ENCODE measurements around the gene PTPRM. TPM values are rescaled to one million over a fixed set of nuclear protein-coding genes. Genes with fewer than 3 reads are reported as not detected.

The PTPRM gene
- total and polyA plus RNA-seq, 5 donors from 2014 or later, result 1.1 to 4.6 (median 3.6) TPM

- no peak overlapping the region for H3K4me3 Mint-ChIP-seq
- no peaks in the 10 kb centered on the region for H3K36me3 Mint-ChIP-seq
- H3K27ac Mint-ChIP-seq, result no peak overlapping the region
- no peaks in the 10 kb centered on the region for H3K27me3 ChIP-seq (ENCODE audit: control insufficient read depth, insufficient read depth, low read length)
- peaks cover 0 to 5% (median 0%) of the 10 kb centered on the region in 4 donors for H3K4me1 Mint-ChIP-seq
- H3K4me3 ChIP-seq (ENCODE audit: low read depth, low read length), result no peak overlapping the region
- DNase-seq (no peak), ATAC-seq (ENCODE audit: low read depth in 2 of 2) (no peak)
- no peak overlapping the region for H3K27ac ChIP-seq (ENCODE audit: insufficient read depth, low read length, poor library complexity, severe bottlenecking)
- no peaks in the 10 kb centered on the region for H3K4me1 ChIP-seq (ENCODE audit: control insufficient read depth, insufficient read depth, low read length, poor library complexity, severe bottlenecking)
- H3K9me3 ChIP-seq (ENCODE audit: control insufficient read depth in 2 of 2, low read length in 2 of 2), result no peaks in the 10 kb centered on the region
- no peaks in the 10 kb centered on the region for H3K36me3 ChIP-seq (ENCODE audit: control insufficient read depth, insufficient read depth, low read length)
- peaks cover 0 to 3% (median 0%) of the 10 kb centered on the region in 7 donors for H3K9me3 Mint-ChIP-seq
- H3K27me3 Mint-ChIP-seq, result no peaks in the 10 kb centered on the region
These were observed 59.2 kb downstream of the PTPRM start for GRCh38 chr18:7626175-7626921.

DNA sequence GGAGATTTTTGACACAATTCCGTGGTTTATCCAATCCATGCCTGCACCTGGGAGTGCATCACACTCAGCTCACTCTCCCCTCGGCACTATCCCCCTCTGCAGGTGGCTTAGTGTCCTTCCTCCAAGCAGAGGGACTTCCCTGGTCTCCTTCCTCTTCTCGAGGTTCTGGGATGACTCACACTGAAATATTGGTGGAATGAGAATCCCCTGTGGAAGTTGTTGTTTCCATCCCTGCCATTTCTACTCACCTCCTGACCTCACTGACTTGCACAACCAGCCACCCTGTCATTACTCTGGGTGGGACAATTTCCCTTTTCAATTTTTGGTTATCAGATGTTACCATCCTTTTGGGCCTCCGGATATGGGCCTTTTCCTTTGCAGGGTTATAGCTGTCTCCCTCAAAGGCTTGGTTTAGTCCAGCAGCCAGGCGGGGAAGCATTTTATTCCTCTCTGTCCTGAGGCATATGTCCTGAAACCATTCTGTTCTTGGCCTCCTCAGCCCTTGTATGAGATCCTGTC lies 59.9 kb downstream of the PTPRM start:
- ATAC-seq (ENCODE audit: low read depth in 2 of 2) (no peak), DNase-seq (no peak)
- Mint-ChIP-seq H3K27ac (peak overlapping the region in 1 of 3 donors; percentile 58), H3K4me1 (no peaks in the 10 kb centered on the region), H3K36me3 (no peaks in the 10 kb centered on the region), H3K27me3 (no peaks in the 10 kb centered on the region), H3K9me3 (peaks cover 0 to 3% (median 0%) of the 10 kb centered on the region in 7 donors), H3K4me3 (no peak overlapping the region)
- Histone ChIP-seq H3K4me3 (ENCODE audit: low read depth, low read length) (no peak overlapping the region), H3K27ac (ENCODE audit: insufficient read depth, low read length, poor library complexity, severe bottlenecking) (no peak overlapping the region), H3K27me3 (ENCODE audit: control insufficient read depth, insufficient read depth, low read length) (no peaks in the 10 kb centered on the region), H3K9me3 (ENCODE audit: control insufficient read depth in 2 of 2, low read length in 2 of 2) (no peaks in the 10 kb centered on the region), H3K4me1 (ENCODE audit: control insufficient read depth, insufficient read depth, low read length, poor library complexity, severe bottlenecking) (no peaks in the 10 kb centered on the region), H3K36me3 (ENCODE audit: control insufficient read depth, insufficient read depth, low read length) (no peaks in the 10 kb centered on the region)

- H3K27me3 Mint-ChIP-seq, result no peaks in the 10 kb centered on the region
- no peak for DNase-seq
- H3K4me3 Mint-ChIP-seq, result no peak overlapping the region
These were observed 62.3 kb downstream of the PTPRM start for GRCh38 chr18:7629416-7629815.

GRCh38 chr18:7630731-7631442 lies 63.8 kb downstream of the PTPRM start:
- Mint-ChIP-seq H3K36me3 (no peaks in the 10 kb centered on the region), H3K27me3 (no peaks in the 10 kb centered on the region), H3K4me1 (no peaks in the 10 kb centered on the region), H3K9me3 (peaks cover 0 to 6% (median 0%) of the 10 kb centered on the region in 7 donors), H3K4me3 (no peak overlapping the region), H3K27ac (no peak overlapping the region)
- no peak for ATAC-seq (ENCODE audit: low read depth in 2 of 2)
- Histone ChIP-seq H3K9me3 (ENCODE audit: control insufficient read depth in 2 of 2, low read length in 2 of 2) (no peaks in the 10 kb centered on the region), H3K36me3 (ENCODE audit: control insufficient read depth, insufficient read depth, low read length) (no peaks in the 10 kb centered on the region), H3K27ac (ENCODE audit: insufficient read depth, low read length, poor library complexity, severe bottlenecking) (no peak overlapping the region), H3K4me3 (ENCODE audit: low read depth, low read length) (no peak overlapping the region), H3K27me3 (ENCODE audit: control insufficient read depth, insufficient read depth, low read length) (no peaks in the 10 kb centered on the region), H3K4me1 (ENCODE audit: control insufficient read depth, insufficient read depth, low read length, poor library complexity, severe bottlenecking) (no peaks in the 10 kb centered on the region)
- DNase-seq, result no peak

More at GRCh38 chr18:7629416-7629815, 62.3 kb downstream of the PTPRM start:
- no peak overlapping the region for H3K27ac ChIP-seq (ENCODE audit: insufficient read depth, low read length, poor library complexity, severe bottlenecking)
- no peaks in the 10 kb centered on the region for H3K9me3 ChIP-seq (ENCODE audit: control insufficient read depth in 2 of 2, low read length in 2 of 2)
- no peaks in the 10 kb centered on the region for H3K36me3 ChIP-seq (ENCODE audit: control insufficient read depth, insufficient read depth, low read length)
- H3K27me3 ChIP-seq (ENCODE audit: control insufficient read depth, insufficient read depth, low read length), result no peaks in the 10 kb centered on the region
- no peak overlapping the region for H3K4me3 ChIP-seq (ENCODE audit: low read depth, low read length)
- no peak for ATAC-seq (ENCODE audit: low read depth in 2 of 2)
- Mint-ChIP-seq H3K4me1 (no peaks in the 10 kb centered on the region), H3K36me3 (no peaks in the 10 kb centered on the region), H3K27ac (no peak overlapping the region), H3K9me3 (peaks cover 0 to 4% (median 0%) of the 10 kb centered on the region in 7 donors)
- no peaks in the 10 kb centered on the region for H3K4me1 ChIP-seq (ENCODE audit: control insufficient read depth, insufficient read depth, low read length, poor library complexity, severe bottlenecking)

DNA sequence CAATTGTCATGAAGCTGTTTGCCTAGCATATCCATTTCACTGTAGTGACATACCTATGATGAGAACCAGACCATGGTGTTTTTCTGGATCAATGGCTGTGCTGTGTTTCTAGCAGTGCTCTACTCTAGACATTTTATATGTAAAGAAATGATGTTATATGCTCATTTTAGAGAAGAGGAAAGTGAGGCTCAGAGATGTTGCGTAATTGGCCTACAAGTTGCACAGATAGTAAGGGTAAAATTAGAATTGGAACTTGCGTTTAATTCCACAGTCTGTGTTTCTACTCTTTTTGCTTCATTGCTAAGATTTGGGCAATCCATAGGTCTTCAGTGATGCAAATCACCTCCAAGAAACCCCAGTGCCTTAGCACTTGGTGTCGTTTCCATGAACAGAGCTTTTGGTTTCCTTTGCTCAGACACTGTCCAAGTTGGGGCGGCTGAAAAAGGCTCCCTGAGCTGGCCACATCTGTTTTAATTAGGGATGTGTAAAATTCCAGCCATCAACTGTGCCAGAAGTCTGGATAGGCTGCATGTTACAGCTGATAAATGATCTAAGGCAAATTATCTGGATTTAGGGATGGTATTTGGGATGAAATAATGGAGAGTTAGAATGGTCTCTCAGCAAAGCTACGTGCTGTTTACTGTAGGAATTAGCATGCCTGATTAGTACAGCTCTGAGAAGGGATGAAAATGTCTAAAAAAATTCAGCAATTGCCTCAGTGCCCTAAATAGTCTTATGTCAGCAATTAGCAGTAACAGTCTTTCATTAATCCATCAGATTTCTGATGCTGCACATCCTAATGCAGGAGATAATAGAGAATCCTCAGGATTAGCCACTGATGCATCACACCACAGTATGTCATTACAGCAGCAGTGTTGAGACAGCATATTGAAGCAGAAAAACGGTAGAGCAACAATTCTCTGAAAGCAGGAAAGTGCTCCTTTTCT lies 65.3 kb downstream of the PTPRM start:
- Mint-ChIP-seq H3K36me3 (no peaks in the 10 kb centered on the region), H3K9me3 (peaks cover 0 to 6% (median 0%) of the 10 kb centered on the region in 7 donors)
- no peak for ATAC-seq (ENCODE audit: low read depth in 2 of 2)

DNA sequence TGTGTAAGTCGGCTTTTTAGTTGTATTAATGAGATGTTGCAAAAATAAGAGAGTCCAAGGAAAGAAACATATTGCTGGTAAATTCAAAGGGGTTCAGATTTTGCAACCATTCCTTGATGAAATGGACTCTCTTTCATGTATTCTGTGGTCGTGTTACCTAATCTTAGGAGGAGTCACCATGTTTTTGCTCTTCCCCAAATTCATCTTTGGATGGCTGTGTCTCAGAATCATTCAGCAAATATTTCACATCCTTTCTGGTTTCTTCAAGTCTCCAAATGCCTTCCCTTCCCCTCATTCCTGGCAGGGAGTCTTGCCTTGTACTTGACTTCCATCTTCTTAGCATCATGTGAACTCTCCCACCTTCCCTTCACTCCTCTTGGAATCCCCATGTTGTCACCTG lies 66.1 kb downstream of the PTPRM start:
- DNase-seq, result no peak

More for the DNA sequence above, 65.3 kb downstream of the PTPRM start:
- Histone ChIP-seq H3K9me3 (ENCODE audit: control insufficient read depth in 2 of 2, low read length in 2 of 2) (no peaks in the 10 kb centered on the region), H3K27ac (ENCODE audit: insufficient read depth, low read length, poor library complexity, severe bottlenecking) (no peak overlapping the region), H3K4me1 (ENCODE audit: control insufficient read depth, insufficient read depth, low read length, poor library complexity, severe bottlenecking) (no peaks in the 10 kb centered on the region), H3K27me3 (ENCODE audit: control insufficient read depth, insufficient read depth, low read length) (no peaks in the 10 kb centered on the region), H3K36me3 (ENCODE audit: control insufficient read depth, insufficient read depth, low read length) (no peaks in the 10 kb centered on the region), H3K4me3 (ENCODE audit: low read depth, low read length) (no peak overlapping the region)
- no peak for DNase-seq
- no peak overlapping the region for H3K4me3 Mint-ChIP-seq
- no peak overlapping the region for H3K27ac Mint-ChIP-seq
- no peaks in the 10 kb centered on the region for H3K4me1 Mint-ChIP-seq
- H3K27me3 Mint-ChIP-seq, result no peaks in the 10 kb centered on the region

GRCh38 chr18:7635948-7636347 lies 68.8 kb downstream of the PTPRM start:
- no peak overlapping the region for H3K27ac Mint-ChIP-seq
- no peak for ATAC-seq (ENCODE audit: low read depth in 2 of 2)
- H3K4me3 ChIP-seq (ENCODE audit: low read depth, low read length), result no peak overlapping the region

More for the DNA sequence above, 66.1 kb downstream of the PTPRM start:
- Histone ChIP-seq H3K27me3 (ENCODE audit: control insufficient read depth, insufficient read depth, low read length) (no peaks in the 10 kb centered on the region), H3K27ac (ENCODE audit: insufficient read depth, low read length, poor library complexity, severe bottlenecking) (no peak overlapping the region), H3K4me3 (ENCODE audit: low read depth, low read length) (no peak overlapping the region), H3K36me3 (ENCODE audit: control insufficient read depth, insufficient read depth, low read length) (no peaks in the 10 kb centered on the region), H3K4me1 (ENCODE audit: control insufficient read depth, insufficient read depth, low read length, poor library complexity, severe bottlenecking) (no peaks in the 10 kb centered on the region), H3K9me3 (ENCODE audit: control insufficient read depth in 2 of 2, low read length in 2 of 2) (no peaks in the 10 kb centered on the region)
- no peaks in the 10 kb centered on the region for H3K4me1 Mint-ChIP-seq
- H3K27me3 Mint-ChIP-seq, result no peaks in the 10 kb centered on the region
- no peak overlapping the region for H3K4me3 Mint-ChIP-seq
- ATAC-seq (ENCODE audit: low read depth in 2 of 2), result no peak
- no peaks in the 10 kb centered on the region for H3K36me3 Mint-ChIP-seq
- H3K9me3 Mint-ChIP-seq, result peaks cover 0 to 6% (median 0%) of the 10 kb centered on the region in 7 donors
- H3K27ac Mint-ChIP-seq, result no peak overlapping the region

More at GRCh38 chr18:7635948-7636347, 68.8 kb downstream of the PTPRM start:
- H3K9me3 Mint-ChIP-seq, result peaks cover 0 to 6% (median 0%) of the 10 kb centered on the region in 7 donors
- no peaks in the 10 kb centered on the region for H3K27me3 Mint-ChIP-seq
- no peaks in the 10 kb centered on the region for H3K4me1 Mint-ChIP-seq
- Histone ChIP-seq H3K9me3 (ENCODE audit: control insufficient read depth in 2 of 2, low read length in 2 of 2) (no peaks in the 10 kb centered on the region), H3K27ac (ENCODE audit: insufficient read depth, low read length, poor library complexity, severe bottlenecking) (no peak overlapping the region), H3K36me3 (ENCODE audit: control insufficient read depth, insufficient read depth, low read length) (no peaks in the 10 kb centered on the region), H3K4me1 (ENCODE audit: control insufficient read depth, insufficient read depth, low read length, poor library complexity, severe bottlenecking) (no peaks in the 10 kb centered on the region), H3K27me3 (ENCODE audit: control insufficient read depth, insufficient read depth, low read length) (no peaks in the 10 kb centered on the region)
- DNase-seq, result no peak
- H3K36me3 Mint-ChIP-seq, result no peaks in the 10 kb centered on the region
- H3K4me3 Mint-ChIP-seq, result no peak overlapping the region
